GM19238 (cell line): ENCODE results near the gene KCNQ1.

Experiments used
- DNase-seq: peaks from one replicate; pipeline ENCODE4 v3.0.0; 2011; ENCODE audit warnings: low spot score; ENCODE audit not compliant: insufficient read length

The KCNQ1 gene

GRCh38 chr11:2522631-2523255, 77.9 kb downstream of the KCNQ1 start:
- no peak for DNase-seq

- no peak for DNase-seq
Observed at GRCh38 chr11:2523821-2524391, 79.1 kb downstream of the KCNQ1 start.

GRCh38 chr11:2524446-2525165, 79.8 kb downstream of the KCNQ1 start:
- no peak for DNase-seq

- DNase-seq: no peak
Observed at GRCh38 chr11:2525166-2525861, 80.5 kb downstream of the KCNQ1 start.

- no peak for DNase-seq
Observed at GRCh38 chr11:2525941-2526807, 81.4 kb downstream of the KCNQ1 start.

- peak; percentile 60 for DNase-seq
Observed at GRCh38 chr11:2526808-2527381, 82.1 kb downstream of the KCNQ1 start.

- no peak for DNase-seq
Observed at GRCh38 chr11:2527621-2528291, 82.9 kb downstream of the KCNQ1 start.

GRCh38 chr11:2528301-2529050, 83.7 kb downstream of the KCNQ1 start:
- no peak for DNase-seq

- DNase-seq: no peak
Observed at GRCh38 chr11:2529173-2529572, 84.4 kb downstream of the KCNQ1 start.

GRCh38 chr11:2529636-2530035, 84.8 kb downstream of the KCNQ1 start:
- no peak for DNase-seq

- no peak for DNase-seq
Observed at GRCh38 chr11:2530131-2530854, 85.5 kb downstream of the KCNQ1 start.

GRCh38 chr11:2530855-2531200, 86.0 kb downstream of the KCNQ1 start:
- no peak for DNase-seq

GRCh38 chr11:2531277-2531986, 86.6 kb downstream of the KCNQ1 start:
- peak; percentile 67 for DNase-seq

GRCh38 chr11:2531987-2532703, 87.3 kb downstream of the KCNQ1 start:
- DNase-seq: no peak

- peak; percentile 88 for DNase-seq
Observed at GRCh38 chr11:2532704-2533586, 88.1 kb downstream of the KCNQ1 start.

GRCh38 chr11:2533587-2534133, 88.9 kb downstream of the KCNQ1 start:
- DNase-seq: peak; percentile 44
